Panc1 (cell line): ENCODE data around the gene STK11IP. TPM values are rescaled to one million over a fixed set of nuclear protein-coding genes. Genes with fewer than 3 reads are reported as not detected.

ENCODE experiments used
- ATAC-seq: fragments of 200-7000 bp; cut with Tn5 transposase; 2 replicates; pipeline ENCODE4 v1.9.1; 2020; ENCODE audit warnings: mild to moderate bottlenecking, moderate library complexity
- BruUV-seq: library from RNA; stranded (reverse); fragments of 400-500 nt; replicated peaks from 2 replicates; lab custom pipeline; 2021; lab: Mats Ljungman, UMichigan
- CTCF ChIA-PET: fragments of 300-600 bp; sonication (Branson Sonifier 250); formaldehyde crosslinking; loops from one replicate; lab custom pipeline; 2022; ENCODE audit warnings: antibody characterized with exemption; lab: Charles Lee
- POLR2A ChIA-PET: fragments of 300-600 bp; sonication (Branson Sonifier 250); formaldehyde crosslinking; loops from one replicate; lab custom pipeline; 2022; ENCODE audit warnings: antibody characterized with exemption; lab: Charles Lee
- DNase-seq: peaks from one replicate; pipeline ENCODE4 v3.0.0-alpha.2; 2010; ENCODE audit warnings: low read depth, low spot score
- H3K27ac ChIP-seq: 2 replicates; pipeline ENCODE4 v1.5.1; 2011; ENCODE audit warnings: mild to moderate bottlenecking, low read length, inconsistent platforms
- H3K27me3 ChIP-seq: fragments of 200-500 bp; sonication (Bioruptor generic); 2 replicates; pipeline ENCODE4 v1.6.0; 2014; ENCODE audit warnings: low read length, inconsistent platforms; ENCODE audit not compliant: control insufficient read depth, insufficient read depth
- H3K36me3 ChIP-seq: fragments of 200-500 bp; sonication (Bioruptor generic); 2 replicates; pipeline ENCODE4 v1.5.1; 2014; ENCODE audit warnings: inconsistent platforms, mild to moderate bottlenecking, low read length, moderate library complexity; ENCODE audit not compliant: control insufficient read depth, insufficient read depth
- H3K4me1 ChIP-seq: 2 replicates; pipeline ENCODE4 v1.5.1; 2011; ENCODE audit warnings: inconsistent platforms, mild to moderate bottlenecking, low read length, moderate library complexity; ENCODE audit not compliant: control insufficient read depth, insufficient read depth
- H3K4me3 ChIP-seq, 2 experiments: 2 replicates each; pipeline ENCODE4 v1.5.1; 2011 to 2012; ENCODE audit warnings: low read depth in 2 of 2, low read length in 2 of 2, mild to moderate bottlenecking in 2 of 2, inconsistent platforms in 1 of 2, moderate library complexity in 1 of 2
- H3K9me3 ChIP-seq: fragments of 200-500 bp; sonication (Bioruptor generic); 2 replicates; pipeline ENCODE4 v1.5.1; 2014; ENCODE audit warnings: low read depth, mild to moderate bottlenecking, inconsistent platforms, low read length, moderate library complexity; ENCODE audit not compliant: control insufficient read depth, insufficient read depth
- POLR2AphosphoS5 ChIP-seq: IDR thresholded peaks from 2 replicates; pipeline ENCODE4 v1.6.1; 2012; ENCODE audit warnings: mild to moderate bottlenecking, low read depth, low read length, moderate library complexity
- REST ChIP-seq, 2 experiments: IDR thresholded peaks; 2 replicates each; pipeline ENCODE4 v1.6.1; 2011 to 2012; ENCODE audit warnings: low read depth in 2 of 2, control low read depth in 1 of 2, low read length in 1 of 2, mild to moderate bottlenecking in 1 of 2, moderate library complexity in 1 of 2; ENCODE audit not compliant: insufficient read depth in 1 of 2
- SIN3A ChIP-seq: IDR thresholded peaks from 2 replicates; pipeline ENCODE4 v1.6.1; 2012; ENCODE audit warnings: low read depth, mild to moderate bottlenecking, low read length, moderate library complexity, borderline replicate concordance; ENCODE audit not compliant: insufficient read depth
- TCF7L2 ChIP-seq: IDR thresholded peaks from 2 replicates; pipeline ENCODE4 v1.6.1; 2011; ENCODE audit warnings: mild to moderate bottlenecking, low read depth, low read length, inconsistent platforms
- in situ Hi-C: cut with HindIII; loops from 2 replicates; pipeline ENCODE4 v1.10.0; 2016; ENCODE audit warnings: low sequenced_read_pairs, low pct_unique_long_range_greater_than_20kb
- intact Hi-C: fragments of 100-400 bp; cut with micrococcal nuclease; formaldehyde crosslinking; loops from one replicate; pipeline ENCODE4 v1.10.0; 2022; ENCODE audit not compliant: unreplicated experiment
- total RNA-seq: library from RNA; stranded (reverse); gene quantifications from one replicate; pipeline ENCODE4 v1.2.1, GENCODE V29; 2021; ENCODE audit not compliant: unreplicated experiment
- TF ChIP-seq, protein P1 (sequence below): fragments of 450-650 bp; IDR thresholded peaks from 2 replicates; pipeline ENCODE4 v1.5.1; 2017; ENCODE audit warnings: mild to moderate bottlenecking

STK11IP gene
- total RNA-seq, 1 experiment from 2014 or later = 48.2 TPM

- CTCF ChIA-PET = no interaction called here
- no peak for TF ChIP-seq POLR2AphosphoS5
- TF ChIP-seq, protein P1, sequence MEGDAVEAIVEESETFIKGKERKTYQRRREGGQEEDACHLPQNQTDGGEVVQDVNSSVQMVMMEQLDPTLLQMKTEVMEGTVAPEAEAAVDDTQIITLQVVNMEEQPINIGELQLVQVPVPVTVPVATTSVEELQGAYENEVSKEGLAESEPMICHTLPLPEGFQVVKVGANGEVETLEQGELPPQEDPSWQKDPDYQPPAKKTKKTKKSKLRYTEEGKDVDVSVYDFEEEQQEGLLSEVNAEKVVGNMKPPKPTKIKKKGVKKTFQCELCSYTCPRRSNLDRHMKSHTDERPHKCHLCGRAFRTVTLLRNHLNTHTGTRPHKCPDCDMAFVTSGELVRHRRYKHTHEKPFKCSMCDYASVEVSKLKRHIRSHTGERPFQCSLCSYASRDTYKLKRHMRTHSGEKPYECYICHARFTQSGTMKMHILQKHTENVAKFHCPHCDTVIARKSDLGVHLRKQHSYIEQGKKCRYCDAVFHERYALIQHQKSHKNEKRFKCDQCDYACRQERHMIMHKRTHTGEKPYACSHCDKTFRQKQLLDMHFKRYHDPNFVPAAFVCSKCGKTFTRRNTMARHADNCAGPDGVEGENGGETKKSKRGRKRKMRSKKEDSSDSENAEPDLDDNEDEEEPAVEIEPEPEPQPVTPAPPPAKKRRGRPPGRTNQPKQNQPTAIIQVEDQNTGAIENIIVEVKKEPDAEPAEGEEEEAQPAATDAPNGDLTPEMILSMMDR = no peak
- POLR2A ChIA-PET = no interaction called here
Observed at GRCh38 chr2:219557791-219558785, 39.6 kb upstream of the STK11IP start.

DNA sequence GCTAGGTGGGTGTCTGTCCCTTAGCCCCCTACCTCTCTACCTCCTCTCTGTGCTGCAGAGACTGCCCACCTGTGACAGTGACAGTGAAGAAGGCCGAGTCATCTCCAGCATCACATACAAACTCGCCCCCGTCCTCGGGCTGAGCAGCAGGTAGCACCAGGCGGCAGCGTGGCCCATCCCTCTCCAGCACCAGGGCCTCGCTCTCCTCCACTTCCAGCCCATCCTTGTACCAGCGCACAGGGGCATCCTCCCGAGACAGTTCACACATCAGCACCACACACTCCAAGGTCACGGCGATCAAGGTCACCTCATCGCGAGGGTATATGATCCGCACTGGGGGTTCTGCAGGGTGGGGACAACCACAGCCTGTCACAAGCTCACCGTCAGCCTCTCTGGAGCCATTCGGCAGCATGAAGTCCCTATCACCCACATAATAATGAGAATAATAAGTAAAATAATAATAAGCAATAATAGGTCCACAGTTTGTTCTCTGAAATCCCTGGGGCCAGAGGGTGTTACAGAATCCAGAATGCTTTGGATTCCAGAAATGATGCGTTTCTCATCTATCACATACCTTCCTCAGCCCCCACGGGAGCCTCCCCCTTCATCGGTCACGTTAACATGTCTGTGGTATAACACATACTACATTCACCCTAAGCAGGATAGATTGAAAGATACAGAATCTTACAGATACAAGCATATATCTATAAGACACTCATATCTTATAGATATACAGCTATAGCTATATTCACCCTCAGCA is 38.3 kb upstream of the STK11IP start:
- no TSS peak for BruUV-seq
- in situ Hi-C loops (no loop called here), intact Hi-C loops (no loop called here)
- ChIA-PET CTCF (interaction anchor here (0.7 to 2.0 kb wide), 4 partner anchors 8 to 130 kb away, joined by 3 to 6 read pairs (median 6); no protein-coding TSS in a partner anchor), POLR2A (interaction anchor here (0.6 kb wide), 1 partner anchor 131 kb away, joined by 3 read pairs; no protein-coding TSS in a partner anchor)
- ATAC-seq (no peak), DNase-seq (no peak)
- Histone ChIP-seq H3K9me3 (no peaks in the 10 kb centered on the region), H3K27ac (no peak overlapping the region), H3K27me3 (no peaks in the 10 kb centered on the region), H3K4me3 (no peak overlapping the region), H3K4me1 (peaks cover 7% of the 10 kb centered on the region), H3K36me3 (no peaks in the 10 kb centered on the region)
- TF ChIP-seq TCF7L2 (no peak), SIN3A (no peak), POLR2AphosphoS5 (no peak), REST (IDR thresholded peaks at IDR 0.05; ENCODE audit: insufficient read depth in 1 of 2, low read depth in 2 of 2, low read length in 1 of 2) (no peak)
- TF ChIP-seq, protein P1 = no peak

More at GRCh38 chr2:219557791-219558785, 39.6 kb upstream of the STK11IP start:
- Histone ChIP-seq H3K4me3 (no peak overlapping the region), H3K9me3 (no peaks in the 10 kb centered on the region), H3K27me3 (no peaks in the 10 kb centered on the region), H3K36me3 (no peaks in the 10 kb centered on the region), H3K4me1 (peaks cover 7% of the 10 kb centered on the region), H3K27ac (no peak overlapping the region)
- no peak for DNase-seq
- no peak for ATAC-seq
- intact Hi-C loops = no loop called here
- in situ Hi-C loops = no loop called here
- no TSS peak for BruUV-seq
